WTC11 (cell line): ENCODE results near the gene SLC39A2. TPM values are rescaled to one million over a fixed set of nuclear protein-coding genes. Genes with fewer than 3 reads are reported as not detected.
A peak's percentile ranks its signal among the peaks of the same experiment; 100 is the strongest.

Experiments used
- ATAC-seq: fragments of 200-7000 bp; cut with Tn5 transposase; 2 replicates; pipeline ENCODE4 v1.10.0; 2021; ENCODE audit warnings: mild to moderate bottlenecking, moderate library complexity
- CTCF ChIA-PET: fragments of 300-600 bp; sonication (Branson Sonifier 250); formaldehyde crosslinking; loops from one replicate; lab custom pipeline; 2021; ENCODE audit warnings: antibody characterized with exemption; lab: Charles Lee
- POLR2A ChIA-PET: fragments of 350-600 bp; sonication (Branson Sonifier 250); formaldehyde crosslinking; loops from one replicate; lab custom pipeline; 2021; ENCODE audit warnings: antibody characterized with exemption; lab: Charles Lee
- DNase-seq: peaks from one replicate; pipeline ENCODE4 v3.0.0; 2021; ENCODE audit warnings: low spot score
- H3K27ac Mint-ChIP-seq: 2 replicates; pipeline ENCODE4 v1.8.0; 2021; ENCODE audit warnings: mixed read lengths
- H3K27me3 Mint-ChIP-seq: 2 replicates; pipeline ENCODE4 v1.8.0; 2021; ENCODE audit warnings: low read depth, mild to moderate bottlenecking, moderate library complexity, mixed read lengths
- H3K36me3 Mint-ChIP-seq: 2 replicates; pipeline ENCODE4 v1.8.0; 2021; ENCODE audit warnings: mixed read lengths
- H3K4me1 Mint-ChIP-seq: 2 replicates; pipeline ENCODE4 v1.8.0; 2022; ENCODE audit warnings: mixed read lengths
- H3K4me3 Mint-ChIP-seq: 2 replicates; pipeline ENCODE4 v1.8.0; 2021; ENCODE audit warnings: mild to moderate bottlenecking, moderate library complexity, mixed read lengths
- H3K9me3 Mint-ChIP-seq: 2 replicates; pipeline ENCODE4 v1.8.0; 2021; ENCODE audit warnings: mixed read lengths
- ATF1 ChIP-seq: sonication (generic); formaldehyde crosslinking; IDR thresholded peaks from 2 replicates; pipeline ENCODE4 v1.8.1; 2023; ENCODE audit warnings: mild to moderate bottlenecking, moderate library complexity, missing genetic modification reagents
- ETV6 ChIP-seq: sonication (generic); formaldehyde crosslinking; IDR thresholded peaks from 2 replicates; pipeline ENCODE4 v1.8.1; 2022; ENCODE audit warnings: mild to moderate bottlenecking, missing genetic modification reagents
- FOXJ3 ChIP-seq: sonication (generic); formaldehyde crosslinking; IDR thresholded peaks from 2 replicates; pipeline ENCODE4 v1.9.0; 2021; ENCODE audit warnings: missing genetic modification reagents, mild to moderate bottlenecking, borderline replicate concordance
- FOXK1 ChIP-seq: sonication (generic); formaldehyde crosslinking; IDR thresholded peaks from 2 replicates; pipeline ENCODE4 v1.8.0; 2022; ENCODE audit warnings: mild to moderate bottlenecking, moderate library complexity, missing genetic modification reagents
- RORB ChIP-seq: fragments of 250-450 bp; sonication (Bioruptor Pico); IDR thresholded peaks from 2 replicates; pipeline ENCODE4 v1.9.0; 2021; ENCODE audit warnings: mild to moderate bottlenecking
- ZNF317 ChIP-seq: sonication (generic); formaldehyde crosslinking; IDR thresholded peaks from 2 replicates; pipeline ENCODE4 v1.8.1; 2023; ENCODE audit warnings: low read depth, mild to moderate bottlenecking, moderate library complexity, missing genetic modification reagents, borderline replicate concordance
- total RNA-seq: library from RNA; stranded (reverse); gene quantifications from 3 replicates; pipeline ENCODE4 v1.2.3, GENCODE V29; 2021
- TF ChIP-seq, protein P1 (sequence below): sonication (generic); formaldehyde crosslinking; IDR thresholded peaks from 2 replicates; pipeline ENCODE4 v1.8.1; 2023; ENCODE audit warnings: mild to moderate bottlenecking, missing genetic modification reagents
- TF ChIP-seq, protein P2 (sequence below): sonication (generic); formaldehyde crosslinking; IDR thresholded peaks from 2 replicates; pipeline ENCODE4 v1.8.1; 2023; ENCODE audit warnings: mild to moderate bottlenecking, moderate library complexity, missing genetic modification reagents
- TF ChIP-seq, protein P3 (sequence below): sonication (generic); formaldehyde crosslinking; IDR thresholded peaks from 2 replicates; pipeline ENCODE4 v1.8.0; 2022; ENCODE audit warnings: mild to moderate bottlenecking, missing genetic modification reagents
- TF ChIP-seq, protein P4 (sequence below): sonication (generic); formaldehyde crosslinking; IDR thresholded peaks from 2 replicates; pipeline ENCODE4 v1.8.0; 2022; ENCODE audit warnings: missing genetic modification reagents
- TF ChIP-seq, protein P5 (sequence below): sonication (generic); formaldehyde crosslinking; IDR thresholded peaks from 2 replicates; pipeline ENCODE4 v1.8.1; 2023; ENCODE audit warnings: mild to moderate bottlenecking, missing genetic modification reagents, moderate library complexity
- TF ChIP-seq, protein P6 (sequence below): sonication (generic); formaldehyde crosslinking; IDR thresholded peaks from 2 replicates; pipeline ENCODE4 v1.8.1; 2022; ENCODE audit warnings: low read depth, missing genetic modification reagents, borderline replicate concordance
- TF ChIP-seq, protein P7 (sequence below): sonication (generic); formaldehyde crosslinking; IDR thresholded peaks from 2 replicates; pipeline ENCODE4 v1.8.1; 2023; ENCODE audit warnings: mild to moderate bottlenecking, missing genetic modification reagents, moderate library complexity
- TF ChIP-seq, protein P8 (sequence below): fragments of 250-450 bp; sonication (Bioruptor Pico); IDR thresholded peaks from 2 replicates; pipeline ENCODE4 v1.9.0; 2021; ENCODE audit warnings: mild to moderate bottlenecking
- TF ChIP-seq, protein P9 (sequence below): sonication (generic); formaldehyde crosslinking; IDR thresholded peaks from 2 replicates; pipeline ENCODE4 v1.8.1; 2022; ENCODE audit warnings: missing genetic modification reagents, borderline replicate concordance

SLC39A2 gene
- total RNA-seq, 1 experiment from 2014 or later: not detected

DNA sequence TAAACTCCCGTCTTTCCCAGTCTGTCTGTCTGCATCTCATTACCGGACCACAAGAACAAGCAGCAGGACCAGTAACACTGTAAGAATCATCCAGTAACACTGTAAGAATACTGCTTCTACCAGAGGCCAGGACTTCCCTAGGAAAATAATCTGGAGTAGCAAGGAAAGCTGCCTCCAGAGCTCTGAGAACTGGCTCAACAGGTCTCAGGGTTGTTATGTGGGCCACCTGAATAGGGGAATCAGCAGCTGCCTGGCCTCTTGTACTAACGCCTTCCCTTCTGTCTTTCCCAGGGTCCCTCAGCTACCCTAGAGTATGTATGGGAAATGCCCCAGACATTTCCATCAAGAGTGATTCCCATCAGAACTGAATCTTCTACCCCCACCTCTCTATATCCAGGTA, 954 bp upstream of the SLC39A2 start:
- Mint-ChIP-seq H3K4me3 (no peak overlapping the region; the same call in 1 of the 2 replicates), H3K9me3 (no peaks in the 10 kb centered on the region), H3K36me3 (peaks cover 36% of the 10 kb centered on the region), H3K27me3 (no peaks in the 10 kb centered on the region; the same call in 1 of the 2 replicates), H3K27ac (peak overlapping the region; percentile 25), H3K4me1 (peaks cover 18% of the 10 kb centered on the region)
- POLR2A ChIA-PET: interaction anchor here (1.0 to 1.3 kb wide), 3 partner anchors 16 to 96 kb away, joined by 3 to 4 read pairs (median 3); no protein-coding TSS in a partner anchor
- no peak for DNase-seq
- TF ChIP-seq RORB (CRISPR knock-in tag) (no peak), ETV6 (CRISPR knock-in tag) (no peak), FOXK1 (CRISPR knock-in tag) (no peak)
- CTCF ChIA-PET: interaction anchor here (1.0 to 5.6 kb wide), 12 partner anchors 16 to 172 kb away, joined by 3 to 78 read pairs (median 7); partner anchors contain the start of gene ARHGEF40
- ATAC-seq: peak; percentile 34

DNA sequence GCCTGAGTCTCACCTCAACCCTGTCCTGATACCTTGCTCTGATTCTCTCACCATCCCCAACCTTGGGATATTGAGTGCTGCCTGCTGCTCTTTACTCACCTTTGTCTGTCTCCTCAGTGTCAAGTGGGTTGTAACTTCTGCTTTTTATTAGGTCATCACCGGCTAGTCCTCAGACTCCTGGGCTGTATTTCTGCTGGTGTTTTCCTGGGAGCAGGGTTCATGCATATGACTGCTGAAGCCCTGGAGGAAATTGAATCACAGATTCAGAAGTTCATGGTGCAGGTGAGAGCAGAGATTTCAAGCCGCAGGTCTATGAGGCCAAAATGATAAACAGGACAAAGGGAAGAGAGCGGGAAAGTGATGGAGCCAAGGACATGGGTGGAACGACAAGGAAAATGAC, 498 bp downstream of the SLC39A2 start:
- no peak overlapping the region for H3K4me3 Mint-ChIP-seq
- peaks cover 24% of the 10 kb centered on the region for H3K36me3 Mint-ChIP-seq
- H3K27ac Mint-ChIP-seq: no peak overlapping the region
- H3K4me1 Mint-ChIP-seq: peaks cover 18% of the 10 kb centered on the region
- POLR2A ChIA-PET: no interaction called here
- TF ChIP-seq, protein P1, sequence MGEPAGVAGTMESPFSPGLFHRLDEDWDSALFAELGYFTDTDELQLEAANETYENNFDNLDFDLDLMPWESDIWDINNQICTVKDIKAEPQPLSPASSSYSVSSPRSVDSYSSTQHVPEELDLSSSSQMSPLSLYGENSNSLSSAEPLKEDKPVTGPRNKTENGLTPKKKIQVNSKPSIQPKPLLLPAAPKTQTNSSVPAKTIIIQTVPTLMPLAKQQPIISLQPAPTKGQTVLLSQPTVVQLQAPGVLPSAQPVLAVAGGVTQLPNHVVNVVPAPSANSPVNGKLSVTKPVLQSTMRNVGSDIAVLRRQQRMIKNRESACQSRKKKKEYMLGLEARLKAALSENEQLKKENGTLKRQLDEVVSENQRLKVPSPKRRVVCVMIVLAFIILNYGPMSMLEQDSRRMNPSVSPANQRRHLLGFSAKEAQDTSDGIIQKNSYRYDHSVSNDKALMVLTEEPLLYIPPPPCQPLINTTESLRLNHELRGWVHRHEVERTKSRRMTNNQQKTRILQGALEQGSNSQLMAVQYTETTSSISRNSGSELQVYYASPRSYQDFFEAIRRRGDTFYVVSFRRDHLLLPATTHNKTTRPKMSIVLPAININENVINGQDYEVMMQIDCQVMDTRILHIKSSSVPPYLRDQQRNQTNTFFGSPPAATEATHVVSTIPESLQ: no peak
- TF ChIP-seq ETV6 (CRISPR knock-in tag) (no peak), ATF1 (CRISPR knock-in tag) (no peak), FOXJ3 (CRISPR knock-in tag) (no peak), ZNF317 (CRISPR knock-in tag) (no peak)
- TF ChIP-seq, protein P2, sequence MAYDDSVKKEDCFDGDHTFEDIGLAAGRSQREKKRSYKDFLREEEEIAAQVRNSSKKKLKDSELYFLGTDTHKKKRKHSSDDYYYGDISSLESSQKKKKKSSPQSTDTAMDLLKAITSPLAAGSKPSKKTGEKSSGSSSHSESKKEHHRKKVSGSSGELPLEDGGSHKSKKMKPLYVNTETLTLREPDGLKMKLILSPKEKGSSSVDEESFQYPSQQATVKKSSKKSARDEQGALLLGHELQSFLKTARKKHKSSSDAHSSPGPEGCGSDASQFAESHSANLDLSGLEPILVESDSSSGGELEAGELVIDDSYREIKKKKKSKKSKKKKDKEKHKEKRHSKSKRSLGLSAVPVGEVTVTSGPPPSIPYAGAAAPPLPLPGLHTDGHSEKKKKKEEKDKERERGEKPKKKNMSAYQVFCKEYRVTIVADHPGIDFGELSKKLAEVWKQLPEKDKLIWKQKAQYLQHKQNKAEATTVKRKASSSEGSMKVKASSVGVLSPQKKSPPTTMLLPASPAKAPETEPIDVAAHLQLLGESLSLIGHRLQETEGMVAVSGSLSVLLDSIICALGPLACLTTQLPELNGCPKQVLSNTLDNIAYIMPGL (CRISPR knock-in tag): no peak
- TF ChIP-seq, protein P3, sequence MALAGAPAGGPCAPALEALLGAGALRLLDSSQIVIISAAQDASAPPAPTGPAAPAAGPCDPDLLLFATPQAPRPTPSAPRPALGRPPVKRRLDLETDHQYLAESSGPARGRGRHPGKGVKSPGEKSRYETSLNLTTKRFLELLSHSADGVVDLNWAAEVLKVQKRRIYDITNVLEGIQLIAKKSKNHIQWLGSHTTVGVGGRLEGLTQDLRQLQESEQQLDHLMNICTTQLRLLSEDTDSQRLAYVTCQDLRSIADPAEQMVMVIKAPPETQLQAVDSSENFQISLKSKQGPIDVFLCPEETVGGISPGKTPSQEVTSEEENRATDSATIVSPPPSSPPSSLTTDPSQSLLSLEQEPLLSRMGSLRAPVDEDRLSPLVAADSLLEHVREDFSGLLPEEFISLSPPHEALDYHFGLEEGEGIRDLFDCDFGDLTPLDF: no peak
- TF ChIP-seq, protein P4, sequence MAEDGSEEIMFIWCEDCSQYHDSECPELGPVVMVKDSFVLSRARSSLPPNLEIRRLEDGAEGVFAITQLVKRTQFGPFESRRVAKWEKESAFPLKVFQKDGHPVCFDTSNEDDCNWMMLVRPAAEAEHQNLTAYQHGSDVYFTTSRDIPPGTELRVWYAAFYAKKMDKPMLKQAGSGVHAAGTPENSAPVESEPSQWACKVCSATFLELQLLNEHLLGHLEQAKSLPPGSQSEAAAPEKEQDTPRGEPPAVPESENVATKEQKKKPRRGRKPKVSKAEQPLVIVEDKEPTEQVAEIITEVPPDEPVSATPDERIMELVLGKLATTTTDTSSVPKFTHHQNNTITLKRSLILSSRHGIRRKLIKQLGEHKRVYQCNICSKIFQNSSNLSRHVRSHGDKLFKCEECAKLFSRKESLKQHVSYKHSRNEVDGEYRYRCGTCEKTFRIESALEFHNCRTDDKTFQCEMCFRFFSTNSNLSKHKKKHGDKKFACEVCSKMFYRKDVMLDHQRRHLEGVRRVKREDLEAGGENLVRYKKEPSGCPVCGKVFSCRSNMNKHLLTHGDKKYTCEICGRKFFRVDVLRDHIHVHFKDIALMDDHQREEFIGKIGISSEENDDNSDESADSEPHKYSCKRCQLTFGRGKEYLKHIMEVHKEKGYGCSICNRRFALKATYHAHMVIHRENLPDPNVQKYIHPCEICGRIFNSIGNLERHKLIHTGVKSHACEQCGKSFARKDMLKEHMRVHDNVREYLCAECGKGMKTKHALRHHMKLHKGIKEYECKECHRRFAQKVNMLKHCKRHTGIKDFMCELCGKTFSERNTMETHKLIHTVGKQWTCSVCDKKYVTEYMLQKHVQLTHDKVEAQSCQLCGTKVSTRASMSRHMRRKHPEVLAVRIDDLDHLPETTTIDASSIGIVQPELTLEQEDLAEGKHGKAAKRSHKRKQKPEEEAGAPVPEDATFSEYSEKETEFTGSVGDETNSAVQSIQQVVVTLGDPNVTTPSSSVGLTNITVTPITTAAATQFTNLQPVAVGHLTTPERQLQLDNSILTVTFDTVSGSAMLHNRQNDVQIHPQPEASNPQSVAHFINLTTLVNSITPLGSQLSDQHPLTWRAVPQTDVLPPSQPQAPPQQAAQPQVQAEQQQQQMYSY (CRISPR knock-in tag): no peak
- TF ChIP-seq, protein P5, sequence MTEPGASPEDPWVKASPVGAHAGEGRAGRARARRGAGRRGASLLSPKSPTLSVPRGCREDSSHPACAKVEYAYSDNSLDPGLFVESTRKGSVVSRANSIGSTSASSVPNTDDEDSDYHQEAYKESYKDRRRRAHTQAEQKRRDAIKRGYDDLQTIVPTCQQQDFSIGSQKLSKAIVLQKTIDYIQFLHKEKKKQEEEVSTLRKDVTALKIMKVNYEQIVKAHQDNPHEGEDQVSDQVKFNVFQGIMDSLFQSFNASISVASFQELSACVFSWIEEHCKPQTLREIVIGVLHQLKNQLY (CRISPR knock-in tag): no peak
- TF ChIP-seq, protein P6, sequence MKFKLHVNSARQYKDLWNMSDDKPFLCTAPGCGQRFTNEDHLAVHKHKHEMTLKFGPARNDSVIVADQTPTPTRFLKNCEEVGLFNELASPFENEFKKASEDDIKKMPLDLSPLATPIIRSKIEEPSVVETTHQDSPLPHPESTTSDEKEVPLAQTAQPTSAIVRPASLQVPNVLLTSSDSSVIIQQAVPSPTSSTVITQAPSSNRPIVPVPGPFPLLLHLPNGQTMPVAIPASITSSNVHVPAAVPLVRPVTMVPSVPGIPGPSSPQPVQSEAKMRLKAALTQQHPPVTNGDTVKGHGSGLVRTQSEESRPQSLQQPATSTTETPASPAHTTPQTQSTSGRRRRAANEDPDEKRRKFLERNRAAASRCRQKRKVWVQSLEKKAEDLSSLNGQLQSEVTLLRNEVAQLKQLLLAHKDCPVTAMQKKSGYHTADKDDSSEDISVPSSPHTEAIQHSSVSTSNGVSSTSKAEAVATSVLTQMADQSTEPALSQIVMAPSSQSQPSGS (CRISPR knock-in tag): no peak
- TF ChIP-seq, protein P7, sequence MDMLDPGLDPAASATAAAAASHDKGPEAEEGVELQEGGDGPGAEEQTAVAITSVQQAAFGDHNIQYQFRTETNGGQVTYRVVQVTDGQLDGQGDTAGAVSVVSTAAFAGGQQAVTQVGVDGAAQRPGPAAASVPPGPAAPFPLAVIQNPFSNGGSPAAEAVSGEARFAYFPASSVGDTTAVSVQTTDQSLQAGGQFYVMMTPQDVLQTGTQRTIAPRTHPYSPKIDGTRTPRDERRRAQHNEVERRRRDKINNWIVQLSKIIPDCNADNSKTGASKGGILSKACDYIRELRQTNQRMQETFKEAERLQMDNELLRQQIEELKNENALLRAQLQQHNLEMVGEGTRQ (CRISPR knock-in tag): no peak
- TF ChIP-seq, protein P8, sequence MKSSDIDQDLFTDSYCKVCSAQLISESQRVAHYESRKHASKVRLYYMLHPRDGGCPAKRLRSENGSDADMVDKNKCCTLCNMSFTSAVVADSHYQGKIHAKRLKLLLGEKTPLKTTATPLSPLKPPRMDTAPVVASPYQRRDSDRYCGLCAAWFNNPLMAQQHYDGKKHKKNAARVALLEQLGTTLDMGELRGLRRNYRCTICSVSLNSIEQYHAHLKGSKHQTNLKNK: no peak
- TF ChIP-seq, protein P9, sequence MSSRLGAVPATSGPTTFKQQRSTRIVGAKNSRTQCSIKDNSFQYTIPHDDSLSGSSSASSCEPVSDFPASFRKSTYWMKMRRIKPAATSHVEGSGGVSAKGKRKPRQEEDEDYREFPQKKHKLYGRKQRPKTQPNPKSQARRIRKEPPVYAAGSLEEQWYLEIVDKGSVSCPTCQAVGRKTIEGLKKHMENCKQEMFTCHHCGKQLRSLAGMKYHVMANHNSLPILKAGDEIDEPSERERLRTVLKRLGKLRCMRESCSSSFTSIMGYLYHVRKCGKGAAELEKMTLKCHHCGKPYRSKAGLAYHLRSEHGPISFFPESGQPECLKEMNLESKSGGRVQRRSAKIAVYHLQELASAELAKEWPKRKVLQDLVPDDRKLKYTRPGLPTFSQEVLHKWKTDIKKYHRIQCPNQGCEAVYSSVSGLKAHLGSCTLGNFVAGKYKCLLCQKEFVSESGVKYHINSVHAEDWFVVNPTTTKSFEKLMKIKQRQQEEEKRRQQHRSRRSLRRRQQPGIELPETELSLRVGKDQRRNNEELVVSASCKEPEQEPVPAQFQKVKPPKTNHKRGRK (CRISPR knock-in tag): no peak
- TF ChIP-seq, all 79 proteins: peak for 0
- H3K9me3 Mint-ChIP-seq: no peaks in the 10 kb centered on the region
- CTCF ChIA-PET: interaction anchor here (0.7 to 5.6 kb wide), 17 partner anchors 12 to 133 kb away, joined by 3 to 78 read pairs (median 5); partner anchors contain the start of gene ARHGEF40
- DNase-seq (no peak), ATAC-seq (no peak)
- H3K27me3 Mint-ChIP-seq: no peaks in the 10 kb centered on the region; the same call in 1 of the 2 replicates
